CD14-positive monocyte (primary cell): Measurements from ENCODE around the gene NRDE2. TPM values are rescaled to one million over a fixed set of nuclear protein-coding genes. Genes with fewer than 3 reads are reported as not detected.
"Not testable (repeated sequence)": the region's sequence is repeated elsewhere in the genome, so short reads cannot be mapped to it uniquely, and the experiment has no call there.

Source experiments
- DNase-seq, 3 donors: peaks; one replicate each; pipeline ENCODE4 v3.0.0-alpha.2; 2011 to 2022
- H2AFZ ChIP-seq: 2 replicates; pipeline ENCODE4 v1.6.0; 2012; ENCODE audit warnings: mild to moderate bottlenecking, low read depth, low read length, inconsistent platforms; ENCODE audit not compliant: insufficient read depth, poor library complexity, severe bottlenecking
- H3K27ac ChIP-seq, 2 donors: 1 replicate in 1 of 2; 2 replicates in 1 of 2; pipeline ENCODE4 v1.5.1; 2012 to 2013; ENCODE audit warnings: low read length in 2 of 2, control low read depth in 1 of 2, inconsistent platforms in 1 of 2, low read depth in 1 of 2, mild to moderate bottlenecking in 1 of 2
- H3K27me3 ChIP-seq, 2 donors: one replicate each; pipeline versions ENCODE4 v1.6.0 to v1.6.1; 2011 to 2013; ENCODE audit warnings: low read length in 2 of 2; ENCODE audit not compliant: control insufficient read depth in 2 of 2, insufficient read depth in 2 of 2
- H3K36me3 ChIP-seq, 2 donors: replicated peaks in 1 of 2; 1 replicate in 1 of 2; 2 replicates in 1 of 2; pipeline versions ENCODE4 v1.5.1 to v1.6.1; 2012 to 2013; ENCODE audit warnings: low read length in 2 of 2, control low read depth in 1 of 2, inconsistent platforms in 1 of 2, mild to moderate bottlenecking in 1 of 2; ENCODE audit not compliant: insufficient read depth in 2 of 2, control insufficient read depth in 1 of 2
- H3K4me1 ChIP-seq, 2 donors: 1 replicate in 1 of 2; 2 replicates in 1 of 2; pipeline versions ENCODE4 v1.5.1 to v1.6.1; 2012 to 2013; ENCODE audit warnings: low read length in 2 of 2, control low read depth in 1 of 2, inconsistent platforms in 1 of 2, mild to moderate bottlenecking in 1 of 2, moderate library complexity in 1 of 2; ENCODE audit not compliant: insufficient read depth in 2 of 2, control insufficient read depth in 1 of 2
- H3K4me2 ChIP-seq: replicated peaks from 2 replicates; pipeline ENCODE3; 2012; ENCODE audit warnings: low read length, moderate library complexity, mild to moderate bottlenecking; ENCODE audit not compliant: poor library complexity, severe bottlenecking; ENCODE audit errors: extremely low read depth
- H3K4me3 ChIP-seq, 3 experiments: fragments of 200-600 bp in 1 of 3; sonication (generic) in 1 of 3; replicated peaks in 1 of 3; 1 replicate in 2 of 3; 2 replicates in 1 of 3; pipeline ENCODE4 v1.5.1; 2011 to 2013; ENCODE audit warnings: low read length in 3 of 3, mild to moderate bottlenecking in 3 of 3, control low read depth in 2 of 3, low read depth in 2 of 3, inconsistent platforms in 1 of 3, moderate library complexity in 1 of 3
- H3K79me2 ChIP-seq: 2 replicates; pipeline ENCODE4 v1.6.0; 2012; ENCODE audit warnings: mild to moderate bottlenecking, control low read depth, inconsistent platforms, low read length, moderate library complexity; ENCODE audit not compliant: insufficient read depth
- H3K9ac ChIP-seq: 2 replicates; pipeline ENCODE4 v1.6.0; 2017; ENCODE audit warnings: low read length, mild to moderate bottlenecking; ENCODE audit not compliant: insufficient read depth, poor library complexity, severe bottlenecking
- H3K9me3 ChIP-seq, 2 donors: replicated peaks in 1 of 2; 1 replicate in 1 of 2; 2 replicates in 1 of 2; pipeline versions ENCODE4 v1.5.1 to v1.6.1; 2012 to 2013; ENCODE audit warnings: low read length in 2 of 2, control low read depth in 1 of 2; ENCODE audit not compliant: control insufficient read depth in 1 of 2, insufficient read depth in 1 of 2
- H4K20me1 ChIP-seq: 2 replicates; pipeline ENCODE4 v1.6.0; 2012; ENCODE audit warnings: mild to moderate bottlenecking, low read length, control low read depth, moderate library complexity; ENCODE audit not compliant: insufficient read depth
- H3K27ac Mint-ChIP-seq, 7 donors: one replicate each; pipeline ENCODE4 v1.8.0; 2020; ENCODE audit warnings: mild to moderate bottlenecking in 7 of 7, mixed read lengths in 7 of 7, moderate library complexity in 6 of 7, inconsistent platforms in 2 of 7
- H3K27me3 Mint-ChIP-seq, 3 donors: one replicate each; pipeline ENCODE4 v1.8.0; 2021 to 2022; ENCODE audit warnings: low read depth in 3 of 3, mild to moderate bottlenecking in 3 of 3, mixed read lengths in 3 of 3, moderate library complexity in 3 of 3, inconsistent platforms in 1 of 3
- H3K36me3 Mint-ChIP-seq, 2 donors: one replicate each; pipeline ENCODE4 v1.8.0; 2020; ENCODE audit warnings: mixed read lengths in 2 of 2, inconsistent platforms in 1 of 2, mild to moderate bottlenecking in 1 of 2
- H3K4me1 Mint-ChIP-seq: one replicate; pipeline ENCODE4 v1.8.0; 2020; ENCODE audit warnings: mild to moderate bottlenecking, mixed read lengths
- H3K4me3 Mint-ChIP-seq, 2 donors: one replicate each; pipeline ENCODE4 v1.8.0; 2020; ENCODE audit warnings: mild to moderate bottlenecking in 2 of 2, mixed read lengths in 2 of 2, moderate library complexity in 1 of 2
- H3K9me3 Mint-ChIP-seq, 7 donors: one replicate each; pipeline ENCODE4 v1.8.0; 2020 to 2022; ENCODE audit warnings: mixed read lengths in 7 of 7, mild to moderate bottlenecking in 6 of 7, moderate library complexity in 6 of 7, inconsistent platforms in 2 of 7
- CTCF ChIP-seq: fragments of 200-600 bp; IDR thresholded peaks from one replicate; pipeline ENCODE4 v1.8.0; 2022; ENCODE audit warnings: antibody characterized with exemption, mild to moderate bottlenecking
- WGBS: methylation state at CpG from one replicate; pipeline ENCODE4 v1.1.5; 2013; ENCODE audit warnings: missing lambda C conversion rate; ENCODE audit not compliant: insufficient coverage; 5-methylcytosine and 5-hydroxymethylcytosine counted together
- intact Hi-C, 2 donors: fragments of 100-400 bp; cut with micrococcal nuclease; formaldehyde crosslinking; loops; one replicate each; pipeline versions ENCODE4 v1.15.0 to v1.15.1; 2023
- polyA plus RNA-seq, 3 donors: library from polyadenylated mRNA; depleted of rRNA in 1 of 3; unstranded in 2 of 3; stranded (reverse) in 1 of 3; fragments of 300-500 nt in 2 of 3; fragments of >200 nt in 1 of 3; fragmentation: Illumina TruSeq in 2 of 3; gene quantifications; 1 replicate in 2 of 3; 2 replicates in 1 of 3; pipeline ENCODE4 v1.2.3, GENCODE V29; 2012 to 2021

Gene NRDE2
- polyA plus RNA-seq, 3 donors = 4.7 to 7.4 (median 6.7) TPM

GRCh38 chr14:90253826-90254225, 77.9 kb downstream of the NRDE2 start:
- Histone ChIP-seq H3K79me2 (peaks cover 26% of the 10 kb centered on the region), H3K9ac (no peak overlapping the region), H3K36me3 (peaks cover 0 to 5% of the 10 kb centered on the region in 2 donors), H3K27ac (no peak overlapping the region), H3K27me3 (peaks cover 0 to 4% of the 10 kb centered on the region in 2 donors), H3K4me1 (peaks cover 14 to 23% of the 10 kb centered on the region in 2 donors), H3K4me3 (no peak overlapping the region), H3K9me3 (no peaks in the 10 kb centered on the region), H4K20me1 (peaks cover 5% of the 10 kb centered on the region), H3K4me2 (no peak overlapping the region), H2AFZ (no peak overlapping the region)
- intact Hi-C loops = loop anchor here (10.0 kb wide), 1 partner anchor 299 kb away; the partner anchor contains the start of genes EFCAB11 (in 2 of the 2) and TDP1 (in 2 of the 2)
- Mint-ChIP-seq H3K36me3 (peaks cover 1 to 4% of the 10 kb centered on the region in 2 donors), H3K9me3 (peaks cover 2 to 7% (median 5%) of the 10 kb centered on the region in 7 donors), H3K4me3 (no peak overlapping the region), H3K4me1 (peaks cover 22% of the 10 kb centered on the region), H3K27me3 (peaks cover 14 to 27% (median 25%) of the 10 kb centered on the region in 3 donors), H3K27ac (no peak overlapping the region)
- no peak for TF ChIP-seq CTCF
- WGBS = 96% methylated on average over 3 of the region's 8 CpGs
- no peak for DNase-seq

GRCh38 chr14:90248594-90248993, 83.1 kb downstream of the NRDE2 start:
- Histone ChIP-seq H2AFZ (no peak overlapping the region), H4K20me1 (no peaks in the 10 kb centered on the region), H3K4me3 (no peak overlapping the region), H3K36me3 (no peaks in the 10 kb centered on the region), H3K4me2 (no peak overlapping the region), H3K4me1 (no peaks in the 10 kb centered on the region), H3K9ac (no peak overlapping the region), H3K27me3 (peaks cover 0 to 4% of the 10 kb centered on the region in 2 donors), H3K9me3 (no peaks in the 10 kb centered on the region), H3K27ac (no peak overlapping the region), H3K79me2 (no peaks in the 10 kb centered on the region)
- DNase-seq = no peak
- peaks cover 0 to 15% (median 3%) of the 10 kb centered on the region in 7 donors for H3K9me3 Mint-ChIP-seq
- no peaks in the 10 kb centered on the region for H3K4me1 Mint-ChIP-seq
- no peak overlapping the region for H3K27ac Mint-ChIP-seq
- H3K36me3 Mint-ChIP-seq = no peaks in the 10 kb centered on the region
- intact Hi-C loops = no loop called here
- peaks cover 11 to 24% (median 20%) of the 10 kb centered on the region in 3 donors for H3K27me3 Mint-ChIP-seq
- TF ChIP-seq CTCF = no peak
- no CpG with 5 or more reads among the region's 2 CpGs for WGBS
- no peak overlapping the region for H3K4me3 Mint-ChIP-seq

GRCh38 chr14:90247441-90247840, 84.3 kb downstream of the NRDE2 start:
- WGBS = 94% methylated on average over 6 of the region's 10 CpGs
- H3K36me3 Mint-ChIP-seq, intact Hi-C loops: not testable (repeated sequence)

More at GRCh38 chr14:90247441-90247840, 84.3 kb downstream of the NRDE2 start:
- not testable (repeated sequence) for H3K4me3 ChIP-seq, H3K79me2 ChIP-seq, H3K4me1 ChIP-seq, H3K27ac Mint-ChIP-seq, H3K27me3 ChIP-seq, H3K36me3 ChIP-seq, H4K20me1 ChIP-seq, H3K4me2 ChIP-seq, H2AFZ ChIP-seq, H3K4me1 Mint-ChIP-seq, H3K9me3 ChIP-seq, DNase-seq, H3K27ac ChIP-seq, H3K4me3 Mint-ChIP-seq, H3K9ac ChIP-seq
- Mint-ChIP-seq H3K27me3 (peaks cover 7 to 25% (median 16%) of the 10 kb centered on the region in 3 donors), H3K9me3 (peaks cover 3 to 20% (median 6%) of the 10 kb centered on the region in 7 donors)
